Progenitor cell of endocrine pancreas (in vitro differentiated cells): ENCODE data around the gene SLC1A4. TPM values are rescaled to one million over a fixed set of nuclear protein-coding genes. Genes with fewer than 3 reads are reported as not detected.
A peak's percentile ranks its signal among the peaks of the same experiment; 100 is the strongest.

Experiments
- DNase-seq: peaks from one replicate; pipeline ENCODE4 v3.0.0; 2021; ENCODE audit warnings: low spot score; ENCODE audit not compliant: unreplicated experiment
- H3K27ac Mint-ChIP-seq: 2 replicates; pipeline ENCODE4 v1.8.0; 2021; ENCODE audit warnings: mild to moderate bottlenecking, moderate library complexity, mixed read lengths
- H3K27me3 Mint-ChIP-seq: 2 replicates; pipeline ENCODE4 v1.8.0; 2021; ENCODE audit warnings: mixed read lengths
- H3K36me3 Mint-ChIP-seq: 2 replicates; pipeline ENCODE4 v1.8.0; 2022; ENCODE audit warnings: mixed read lengths; ENCODE audit not compliant: insufficient read depth
- H3K4me1 Mint-ChIP-seq: 2 replicates; pipeline ENCODE4 v1.8.0; 2021; ENCODE audit warnings: low read depth, mixed read lengths
- H3K4me3 Mint-ChIP-seq: 2 replicates; pipeline ENCODE4 v1.8.0; 2021; ENCODE audit warnings: low read depth, mild to moderate bottlenecking, moderate library complexity, mixed read lengths
- H3K9me3 Mint-ChIP-seq: 2 replicates; pipeline ENCODE4 v1.8.0; 2021; ENCODE audit warnings: low read depth, mixed read lengths
- CTCF ChIP-seq: fragments of 200-600 bp; sonication (generic); IDR thresholded peaks from one replicate; pipeline ENCODE4 v1.5.0; 2021; ENCODE audit warnings: antibody characterized with exemption, mild to moderate bottlenecking; ENCODE audit not compliant: unreplicated experiment
- total RNA-seq: library from RNA; stranded (reverse); gene quantifications from 2 replicates; pipeline ENCODE4 v1.2.1, GENCODE V29; 2021

SLC1A4 gene
- total RNA-seq, 1 donor from 2014 or later = 12.5 TPM

- peaks cover 4% of the 10 kb centered on the region for H3K36me3 Mint-ChIP-seq
- H3K27me3 Mint-ChIP-seq = peaks cover 37% of the 10 kb centered on the region
- TF ChIP-seq CTCF = no peak
- H3K4me3 Mint-ChIP-seq = peak overlapping the region; percentile 75
- DNase-seq = no peak
- H3K4me1 Mint-ChIP-seq = peaks cover 24% of the 10 kb centered on the region
- H3K27ac Mint-ChIP-seq = peak overlapping the region; percentile 24
- no peaks in the 10 kb centered on the region for H3K9me3 Mint-ChIP-seq
These were observed 899 bp downstream of the SLC1A4 start for GRCh38 chr2:64989982-64990614.

- Mint-ChIP-seq H3K9me3 (no peaks in the 10 kb centered on the region), H3K4me1 (peaks cover 24% of the 10 kb centered on the region), H3K36me3 (peaks cover 4% of the 10 kb centered on the region), H3K27me3 (peaks cover 37% of the 10 kb centered on the region), H3K4me3 (peak overlapping the region; percentile 75), H3K27ac (no peak overlapping the region)
- no peak for DNase-seq
- no peak for TF ChIP-seq CTCF
These were observed 1.7 kb downstream of the SLC1A4 start for GRCh38 chr2:64990876-64991275.

- TF ChIP-seq CTCF = no peak
- Mint-ChIP-seq H3K27ac (no peak overlapping the region), H3K4me1 (peaks cover 17% of the 10 kb centered on the region), H3K36me3 (peaks cover 4% of the 10 kb centered on the region), H3K4me3 (no peak overlapping the region), H3K9me3 (no peaks in the 10 kb centered on the region), H3K27me3 (peaks cover 28% of the 10 kb centered on the region)
- DNase-seq = no peak
These were observed 3.0 kb downstream of the SLC1A4 start for GRCh38 chr2:64992218-64992617.

GRCh38 chr2:64992990-64993389 lies 3.8 kb downstream of the SLC1A4 start:
- H3K27me3 Mint-ChIP-seq = peaks cover 28% of the 10 kb centered on the region
- no peak overlapping the region for H3K4me3 Mint-ChIP-seq
- no peak for DNase-seq

GRCh38 chr2:64995041-64995440 lies 5.8 kb downstream of the SLC1A4 start:
- Mint-ChIP-seq H3K36me3 (peaks cover 5% of the 10 kb centered on the region), H3K4me1 (peaks cover 8% of the 10 kb centered on the region), H3K27ac (no peak overlapping the region), H3K4me3 (no peak overlapping the region), H3K9me3 (no peaks in the 10 kb centered on the region), H3K27me3 (peaks cover 25% of the 10 kb centered on the region)
- no peak for TF ChIP-seq CTCF
- DNase-seq = no peak

More at GRCh38 chr2:64992990-64993389, 3.8 kb downstream of the SLC1A4 start:
- peaks cover 4% of the 10 kb centered on the region for H3K36me3 Mint-ChIP-seq
- no peaks in the 10 kb centered on the region for H3K9me3 Mint-ChIP-seq
- peaks cover 13% of the 10 kb centered on the region for H3K4me1 Mint-ChIP-seq
- no peak overlapping the region for H3K27ac Mint-ChIP-seq
- TF ChIP-seq CTCF = no peak
